ENCODE measurements around the gene ZNF385D. TPM values are rescaled to one million over a fixed set of nuclear protein-coding genes. Genes with fewer than 3 reads are reported as not detected.

Gene ZNF385D
- total and polyA plus RNA-seq, 11 donors: 1.3 to 19.8 (median 7.9) TPM

DNA sequence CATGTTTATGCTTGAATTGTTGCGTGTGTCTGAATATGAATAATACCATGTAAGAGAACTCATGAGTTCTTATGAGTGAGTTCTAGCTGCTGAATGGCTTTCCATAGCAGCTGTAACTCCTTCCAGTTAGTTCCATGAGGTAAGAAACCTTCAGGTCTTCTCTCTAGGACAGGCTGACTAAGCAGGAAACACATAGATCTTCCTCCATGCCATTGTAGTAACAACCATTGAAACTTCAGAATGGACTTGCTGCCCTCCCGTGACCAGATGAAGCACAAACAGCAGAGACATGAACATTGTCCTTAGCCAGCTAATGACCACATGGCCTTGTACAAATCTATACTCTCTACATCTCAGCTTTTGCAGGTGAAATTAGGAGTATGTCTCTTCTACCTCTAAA is 200.0 kb downstream of the ZNF385D start:
- ATAC-seq (no peak), DNase-seq (no peak)
- H3K4me3 ChIP-seq: no peak overlapping the region
- no peaks in the 10 kb centered on the region for H3K36me3 ChIP-seq
- intact Hi-C loops (cut with DNase I): no loop called here
- no peaks in the 10 kb centered on the region for H3K27me3 ChIP-seq
- WGBS, 4 donors: 82 to 92% (median 89%) methylated on average over 2 of the region's 2 CpGs
- no peak for TF ChIP-seq POLR2A (IDR thresholded peaks at IDR 0.05)
- TF ChIP-seq, protein P1, sequence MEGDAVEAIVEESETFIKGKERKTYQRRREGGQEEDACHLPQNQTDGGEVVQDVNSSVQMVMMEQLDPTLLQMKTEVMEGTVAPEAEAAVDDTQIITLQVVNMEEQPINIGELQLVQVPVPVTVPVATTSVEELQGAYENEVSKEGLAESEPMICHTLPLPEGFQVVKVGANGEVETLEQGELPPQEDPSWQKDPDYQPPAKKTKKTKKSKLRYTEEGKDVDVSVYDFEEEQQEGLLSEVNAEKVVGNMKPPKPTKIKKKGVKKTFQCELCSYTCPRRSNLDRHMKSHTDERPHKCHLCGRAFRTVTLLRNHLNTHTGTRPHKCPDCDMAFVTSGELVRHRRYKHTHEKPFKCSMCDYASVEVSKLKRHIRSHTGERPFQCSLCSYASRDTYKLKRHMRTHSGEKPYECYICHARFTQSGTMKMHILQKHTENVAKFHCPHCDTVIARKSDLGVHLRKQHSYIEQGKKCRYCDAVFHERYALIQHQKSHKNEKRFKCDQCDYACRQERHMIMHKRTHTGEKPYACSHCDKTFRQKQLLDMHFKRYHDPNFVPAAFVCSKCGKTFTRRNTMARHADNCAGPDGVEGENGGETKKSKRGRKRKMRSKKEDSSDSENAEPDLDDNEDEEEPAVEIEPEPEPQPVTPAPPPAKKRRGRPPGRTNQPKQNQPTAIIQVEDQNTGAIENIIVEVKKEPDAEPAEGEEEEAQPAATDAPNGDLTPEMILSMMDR (IDR thresholded peaks at IDR 0.05): peak in 3 of 12 donors; percentile 9 to 23 (median 10)
- peaks cover 0 to 6% (median 0%) of the 10 kb centered on the region in 12 donors for H3K4me1 ChIP-seq
- peaks cover 0 to 7% (median 0%) of the 10 kb centered on the region in 12 donors for H3K9me3 ChIP-seq
- H3K27ac ChIP-seq: no peak overlapping the region

DNA sequence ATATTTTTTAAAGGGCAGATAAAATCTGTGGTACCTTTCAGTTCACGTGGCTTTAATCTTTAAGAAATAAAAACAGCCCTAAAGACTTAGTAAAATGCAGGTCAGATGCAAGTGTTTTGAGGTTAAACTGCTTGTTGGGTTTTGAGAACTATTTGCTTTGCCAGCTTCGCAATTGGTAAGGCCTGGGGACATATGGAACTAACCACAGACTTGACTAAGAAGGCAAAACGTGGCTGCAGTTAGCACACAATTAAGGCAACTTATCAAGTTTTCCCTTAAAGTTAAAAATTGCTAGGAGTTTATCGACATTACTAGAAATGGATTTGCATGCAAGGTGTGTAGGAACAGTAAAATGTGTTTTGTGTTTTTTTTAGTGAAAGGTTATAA is 206.9 kb downstream of the ZNF385D start:
- Histone ChIP-seq H3K27me3 (no peaks in the 10 kb centered on the region), H3K27ac (no peak overlapping the region), H3K9me3 (peaks cover 0 to 8% (median 0%) of the 10 kb centered on the region in 12 donors), H3K4me1 (peaks cover 0 to 4% (median 0%) of the 10 kb centered on the region in 12 donors), H3K36me3 (no peaks in the 10 kb centered on the region), H3K4me3 (no peak overlapping the region)
- WGBS, 4 donors: 61 to 80% (median 65%) methylated on average over 4 of the region's 4 CpGs
- DNase-seq (no peak), ATAC-seq (no peak)
- TF ChIP-seq, protein P1 (IDR thresholded peaks at IDR 0.05): no peak
- intact Hi-C loops (cut with DNase I): no loop called here

DNA sequence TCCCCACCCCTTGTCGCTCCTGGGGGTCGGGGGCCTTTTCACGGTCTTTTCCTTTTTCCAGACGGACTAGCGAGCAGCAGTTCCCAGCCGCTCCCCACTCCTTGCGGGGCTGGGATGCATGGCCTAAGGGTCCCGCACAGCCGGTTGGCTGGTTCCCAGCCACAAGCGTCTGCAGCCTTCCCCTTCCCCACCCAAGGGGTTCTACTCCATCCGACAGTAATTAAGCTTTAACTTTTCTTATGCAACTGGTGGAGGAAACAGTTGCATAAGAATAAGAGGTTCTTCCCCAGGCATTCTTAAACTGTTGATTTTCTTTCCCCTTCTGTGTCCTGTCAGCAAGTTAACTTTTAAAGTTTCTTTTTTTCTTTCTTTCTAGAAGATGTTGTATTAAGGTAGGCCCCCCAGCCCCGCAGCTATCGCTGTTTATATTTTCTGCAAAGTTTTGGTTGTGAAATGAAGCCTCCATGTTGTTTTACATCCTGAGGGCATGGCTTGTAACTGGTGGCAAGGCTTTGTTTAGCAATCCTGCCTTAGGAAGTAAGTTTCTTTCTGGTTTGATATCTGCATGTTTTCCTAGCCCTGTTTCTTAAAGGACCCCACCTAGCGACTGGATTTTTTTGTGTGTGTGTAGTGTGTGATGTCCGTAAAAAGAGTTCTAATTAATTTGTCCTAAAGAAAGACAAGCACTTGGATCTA is 207.5 kb downstream of the ZNF385D start:
- TF ChIP-seq, protein P1 (IDR thresholded peaks at IDR 0.05): no peak
- no peak for TF ChIP-seq POLR2A (IDR thresholded peaks at IDR 0.05)
- Histone ChIP-seq H3K4me3 (no peak overlapping the region), H3K36me3 (no peaks in the 10 kb centered on the region), H3K9me3 (peaks cover 0 to 8% (median 0%) of the 10 kb centered on the region in 12 donors), H3K4me1 (peaks cover 0 to 4% (median 0%) of the 10 kb centered on the region in 12 donors), H3K27me3 (no peaks in the 10 kb centered on the region), H3K27ac (no peak overlapping the region)
- DNase-seq (no peak), ATAC-seq (no peak)
- WGBS, 4 donors: 77 to 85% (median 80%) methylated on average over 15 of the region's 15 CpGs
- intact Hi-C loops (cut with DNase I): no loop called here

DNA sequence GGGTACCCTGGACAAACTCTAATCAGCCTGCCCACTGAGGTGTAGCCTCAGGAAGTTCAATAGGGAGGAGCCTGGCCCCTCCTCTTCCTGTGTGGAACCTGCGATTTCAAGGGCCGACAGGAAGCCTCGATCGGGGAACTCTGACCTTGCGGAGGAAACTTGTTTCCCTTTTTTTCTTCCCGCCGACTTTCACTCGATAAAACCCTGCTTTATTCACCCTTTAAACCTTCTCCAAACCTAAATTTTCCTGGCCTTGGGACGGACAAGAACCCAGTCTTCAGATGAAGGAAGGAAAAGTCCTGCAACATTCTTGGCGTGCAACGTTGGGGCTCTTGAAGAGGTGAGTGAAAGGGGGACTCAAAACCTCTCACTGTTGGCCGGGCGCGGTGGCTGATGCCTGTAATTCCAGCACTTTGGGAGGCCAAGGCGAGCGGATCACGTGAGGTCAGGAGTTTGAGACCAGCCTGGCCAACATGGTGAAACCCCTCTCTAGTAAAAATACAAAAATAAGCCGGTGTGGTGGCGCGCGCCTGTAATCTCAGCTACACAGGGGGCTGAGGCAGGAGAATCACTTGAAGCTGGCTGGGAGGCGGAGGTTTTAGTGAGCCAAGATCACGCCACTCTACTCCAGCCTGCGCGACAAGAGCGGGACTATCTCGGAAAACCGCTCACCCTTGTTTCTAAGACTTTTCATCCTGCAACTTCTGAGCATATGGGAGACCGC is 208.2 kb downstream of the ZNF385D start:
- intact Hi-C loops (cut with DNase I): no loop called here
- 84 to 87% (median 86%) methylated on average over 29 of the region's 29 CpGs for WGBS, 4 donors

More for the DNA sequence above, 208.2 kb downstream of the ZNF385D start:
- H3K4me1 ChIP-seq: peaks cover 0 to 4% (median 0%) of the 10 kb centered on the region in 12 donors
- TF ChIP-seq POLR2A (IDR thresholded peaks at IDR 0.05): no peak
- TF ChIP-seq, protein P1 (IDR thresholded peaks at IDR 0.05): no peak
- no peak overlapping the region for H3K27ac ChIP-seq
- no peak overlapping the region for H3K4me3 ChIP-seq
- no peaks in the 10 kb centered on the region for H3K27me3 ChIP-seq
- ATAC-seq: no peak
- no peak for DNase-seq
- no peaks in the 10 kb centered on the region for H3K36me3 ChIP-seq
- H3K9me3 ChIP-seq: peaks cover 0 to 8% (median 0%) of the 10 kb centered on the region in 12 donors
